Hematopoietic multipotent progenitor cell treated with erythropoietin and hydrocortisone succinate and interleukin-3 and kit ligand, for 8 days (in vitro differentiated cells): ENCODE results near the gene GPI.
"Not testable (repeated sequence)": the region's sequence is repeated elsewhere in the genome, so short reads cannot be mapped to it uniquely, and the experiment has no call there.

Experiments used
- DNase-seq: peaks from one replicate; pipeline ENCODE4 v3.0.0-alpha.2; 2015

GPI gene

GRCh38 chr19:34364830-34365462 lies at the start of gene GPI:
TSS of gene GPI (plus strand) at chr19:34365196. CDS start at chr19:34365267, 71 bp downstream.
- DNase-seq = peak; percentile 53

GRCh38 chr19:34316247-34316646 lies 48.7 kb upstream of the GPI start:
- no peak for DNase-seq

- DNase-seq = no peak
Observed at GRCh38 chr19:34316741-34317301, 48.2 kb upstream of the GPI start.

- DNase-seq = no peak
Observed at GRCh38 chr19:34317311-34317927, 47.6 kb upstream of the GPI start.

- DNase-seq = no peak
Observed at GRCh38 chr19:34319230-34319585, 45.8 kb upstream of the GPI start.

GRCh38 chr19:34319785-34320184 lies 45.2 kb upstream of the GPI start:
- no peak for DNase-seq

- DNase-seq = no peak
Observed at GRCh38 chr19:34320277-34320676, 44.7 kb upstream of the GPI start.

- no peak for DNase-seq
Observed at GRCh38 chr19:34321735-34322134, 43.3 kb upstream of the GPI start.

GRCh38 chr19:34323433-34324204 lies 41.4 kb upstream of the GPI start:
- DNase-seq = no peak

- no peak for DNase-seq
Observed at GRCh38 chr19:34324320-34324719, 40.7 kb upstream of the GPI start.

GRCh38 chr19:34325181-34325580 lies 39.8 kb upstream of the GPI start:
- DNase-seq = no peak

- no peak for DNase-seq
Observed at GRCh38 chr19:34325981-34326787, 38.8 kb upstream of the GPI start.

GRCh38 chr19:34327851-34328250 lies 37.1 kb upstream of the GPI start:
- DNase-seq = no peak

GRCh38 chr19:34328982-34329381 lies 36.0 kb upstream of the GPI start:
- DNase-seq = no peak

GRCh38 chr19:34330116-34330515 lies 34.9 kb upstream of the GPI start:
- DNase-seq = no peak

GRCh38 chr19:34330596-34330995 lies 34.4 kb upstream of the GPI start:
- not testable (repeated sequence) for DNase-seq

- DNase-seq = not testable (repeated sequence)
Observed at GRCh38 chr19:34331596-34331995, 33.4 kb upstream of the GPI start.

- DNase-seq = no peak
Observed at GRCh38 chr19:34332027-34332760, 32.8 kb upstream of the GPI start.

GRCh38 chr19:34335914-34336313 lies 29.1 kb upstream of the GPI start:
- no peak for DNase-seq

- DNase-seq = peak; percentile 55
Observed at GRCh38 chr19:34336781-34337271, 28.2 kb upstream of the GPI start.

- DNase-seq = peak; percentile 60
Observed at GRCh38 chr19:34337739-34338138, 27.3 kb upstream of the GPI start.
